MCF 10A (cell line): ENCODE results near the gene PTGR3. TPM values are rescaled to one million over a fixed set of nuclear protein-coding genes. Genes with fewer than 3 reads are reported as not detected.

ENCODE experiments used
- BruUV-seq: library from RNA; stranded (reverse); fragments of 400-500 nt; replicated peaks from 2 replicates; lab custom pipeline; 2021; lab: Mats Ljungman, UMichigan
- CTCF ChIA-PET: fragments of 300-600 bp; sonication (Branson Sonifier 250); formaldehyde crosslinking; extraction: SDS; loops from one replicate; lab custom pipeline; 2021; ENCODE audit warnings: antibody characterized with exemption, inconsistent platforms; lab: Yijun Ruan, JAX
- POLR2A ChIA-PET: fragments of 300-600, 350-650 bp; sonication (Branson Sonifier 250); formaldehyde crosslinking; extraction: SDS; loops from one replicate; lab custom pipeline; 2020; ENCODE audit warnings: antibody characterized with exemption, inconsistent platforms; lab: Yijun Ruan, JAX
- DNase-seq: peaks from one replicate; pipeline ENCODE4 v3.0.0-alpha.2; 2018; ENCODE audit not compliant: unreplicated experiment
- H3K27ac Mint-ChIP-seq: one replicate; pipeline ENCODE4 v1.8.0; 2022; ENCODE audit warnings: mild to moderate bottlenecking, low read depth, mixed read lengths; ENCODE audit not compliant: unreplicated experiment
- H3K27me3 Mint-ChIP-seq: one replicate; pipeline ENCODE4 v1.8.0; 2022; ENCODE audit warnings: mixed read lengths; ENCODE audit not compliant: insufficient read depth, unreplicated experiment
- H3K36me3 Mint-ChIP-seq: one replicate; pipeline ENCODE4 v1.8.0; 2022; ENCODE audit warnings: mild to moderate bottlenecking, moderate library complexity, mixed read lengths; ENCODE audit not compliant: insufficient read depth, unreplicated experiment
- H3K4me1 Mint-ChIP-seq: one replicate; pipeline ENCODE4 v1.8.0; 2022; ENCODE audit warnings: mixed read lengths; ENCODE audit not compliant: insufficient read depth, unreplicated experiment
- H3K4me3 Mint-ChIP-seq: one replicate; pipeline ENCODE4 v1.8.0; 2022; ENCODE audit warnings: mild to moderate bottlenecking, moderate library complexity, mixed read lengths; ENCODE audit not compliant: unreplicated experiment
- H3K9me3 Mint-ChIP-seq: one replicate; pipeline ENCODE4 v1.8.0; 2022; ENCODE audit warnings: mixed read lengths; ENCODE audit not compliant: unreplicated experiment
- intact Hi-C: fragments of 100-400 bp; cut with micrococcal nuclease; formaldehyde crosslinking; loops from 2 replicates; pipeline ENCODE4 v1.14.1; 2022
- total RNA-seq: library from RNA; stranded (reverse); gene quantifications from 2 replicates; pipeline ENCODE4 v1.2.3, GENCODE V29; 2022
- TF ChIP-seq, protein P1 (sequence below): fragments of 200-600 bp; IDR thresholded peaks from one replicate; pipeline ENCODE4 v1.8.0; 2022; ENCODE audit warnings: antibody characterized with exemption, mild to moderate bottlenecking; ENCODE audit not compliant: unreplicated experiment

PTGR3 gene
- total RNA-seq, 1 experiment from 2014 or later: 20.6 TPM

DNA sequence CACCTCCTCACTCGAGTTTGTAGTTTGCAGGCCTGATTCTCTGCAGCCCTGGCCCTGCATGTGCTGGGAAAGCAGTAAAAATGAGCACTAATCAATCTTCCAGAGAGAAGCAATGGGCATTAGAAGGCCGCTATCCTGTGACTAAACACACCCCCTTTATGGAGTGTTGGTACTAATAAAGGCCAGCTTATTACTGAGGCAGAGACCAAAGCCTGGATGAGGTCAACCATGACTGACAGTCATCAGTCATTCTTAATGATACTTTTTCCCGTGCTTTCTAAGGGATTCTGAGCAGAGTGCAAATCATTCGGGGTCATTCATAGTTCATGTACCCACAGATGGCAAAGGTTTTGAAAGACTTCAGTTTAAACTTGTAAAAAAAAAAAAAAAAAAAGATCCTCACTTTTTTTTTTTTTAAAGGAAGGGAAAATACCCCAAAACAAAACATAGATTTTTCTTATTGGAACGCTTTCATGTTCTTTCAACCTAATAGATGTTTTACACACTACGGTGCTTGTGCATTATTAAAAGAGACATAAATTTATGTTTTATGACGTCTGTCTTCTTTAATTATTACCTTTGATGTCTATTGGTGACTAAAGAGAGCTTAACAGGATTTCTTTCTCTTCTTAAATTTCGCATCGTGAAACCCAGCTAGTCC, 14.9 kb upstream of the PTGR3 start:
- TF ChIP-seq, protein P1, sequence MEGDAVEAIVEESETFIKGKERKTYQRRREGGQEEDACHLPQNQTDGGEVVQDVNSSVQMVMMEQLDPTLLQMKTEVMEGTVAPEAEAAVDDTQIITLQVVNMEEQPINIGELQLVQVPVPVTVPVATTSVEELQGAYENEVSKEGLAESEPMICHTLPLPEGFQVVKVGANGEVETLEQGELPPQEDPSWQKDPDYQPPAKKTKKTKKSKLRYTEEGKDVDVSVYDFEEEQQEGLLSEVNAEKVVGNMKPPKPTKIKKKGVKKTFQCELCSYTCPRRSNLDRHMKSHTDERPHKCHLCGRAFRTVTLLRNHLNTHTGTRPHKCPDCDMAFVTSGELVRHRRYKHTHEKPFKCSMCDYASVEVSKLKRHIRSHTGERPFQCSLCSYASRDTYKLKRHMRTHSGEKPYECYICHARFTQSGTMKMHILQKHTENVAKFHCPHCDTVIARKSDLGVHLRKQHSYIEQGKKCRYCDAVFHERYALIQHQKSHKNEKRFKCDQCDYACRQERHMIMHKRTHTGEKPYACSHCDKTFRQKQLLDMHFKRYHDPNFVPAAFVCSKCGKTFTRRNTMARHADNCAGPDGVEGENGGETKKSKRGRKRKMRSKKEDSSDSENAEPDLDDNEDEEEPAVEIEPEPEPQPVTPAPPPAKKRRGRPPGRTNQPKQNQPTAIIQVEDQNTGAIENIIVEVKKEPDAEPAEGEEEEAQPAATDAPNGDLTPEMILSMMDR: no peak
- no peak for DNase-seq
- Mint-ChIP-seq H3K27ac (no peak overlapping the region), H3K9me3 (no peaks in the 10 kb centered on the region), H3K36me3 (peaks cover 4% of the 10 kb centered on the region), H3K27me3 (no peaks in the 10 kb centered on the region), H3K4me1 (peaks cover 5% of the 10 kb centered on the region), H3K4me3 (no peak overlapping the region)
- intact Hi-C loops: no loop called here
- no TSS peak for BruUV-seq
- ChIA-PET CTCF (interaction anchor here (0.6 kb wide), 1 partner anchor 184 kb away, joined by 3 read pairs; no protein-coding TSS in a partner anchor), POLR2A (interaction anchor here (0.7 kb wide), 1 partner anchor 767 kb away, joined by 4 read pairs; no protein-coding TSS in a partner anchor)

DNA sequence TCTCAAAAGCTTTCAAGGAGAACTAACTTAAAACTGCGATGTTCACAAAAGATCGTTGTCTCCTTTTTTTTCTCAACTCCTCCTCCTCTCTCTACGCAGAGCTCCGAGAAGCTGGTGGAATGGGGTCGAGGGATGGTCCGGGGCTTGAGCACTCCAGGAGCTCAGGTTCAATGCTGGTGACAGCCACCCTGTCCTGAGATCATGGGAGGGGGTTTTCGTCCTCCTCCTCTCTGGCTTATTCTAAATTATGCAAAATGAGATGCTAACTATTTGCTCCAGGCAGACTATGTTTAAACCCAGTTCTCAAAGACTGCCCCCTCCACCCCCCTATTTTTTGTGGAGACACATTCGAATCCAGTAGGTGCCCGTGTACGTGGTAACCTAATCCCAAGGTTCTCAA, 13.5 kb upstream of the PTGR3 start:
- Mint-ChIP-seq H3K9me3 (no peaks in the 10 kb centered on the region), H3K36me3 (no peaks in the 10 kb centered on the region), H3K4me3 (no peak overlapping the region), H3K27ac (no peak overlapping the region), H3K27me3 (no peaks in the 10 kb centered on the region), H3K4me1 (peaks cover 5% of the 10 kb centered on the region)
- CTCF ChIA-PET: interaction anchor here (0.6 kb wide), 1 partner anchor 9 kb away, joined by 3 read pairs; no protein-coding TSS in a partner anchor
- no TSS peak for BruUV-seq
- POLR2A ChIA-PET: no interaction called here
- DNase-seq: no peak
- intact Hi-C loops: no loop called here
- TF ChIP-seq, protein P1: no peak

- TF ChIP-seq, protein P1: no peak
- ChIA-PET POLR2A (interaction anchor here (1.1 kb wide), 1 partner anchor 12 kb away, joined by 5 read pairs; the partner anchor contains the start of gene TSHZ1), CTCF (interaction anchor here (0.6 to 0.9 kb wide), 2 partner anchors 9 to 15 kb away, joined by 3 read pairs; no protein-coding TSS in a partner anchor)
- peaks cover 5% of the 10 kb centered on the region for H3K4me1 Mint-ChIP-seq
- H3K36me3 Mint-ChIP-seq: no peaks in the 10 kb centered on the region
- DNase-seq: no peak
- H3K4me3 Mint-ChIP-seq: no peak overlapping the region
- BruUV-seq: no TSS peak
- no peaks in the 10 kb centered on the region for H3K9me3 Mint-ChIP-seq
- intact Hi-C loops: no loop called here
- H3K27ac Mint-ChIP-seq: no peak overlapping the region
- H3K27me3 Mint-ChIP-seq: no peaks in the 10 kb centered on the region
Measured at GRCh38 chr18:75221897-75222296, 13.0 kb upstream of the PTGR3 start.

DNA sequence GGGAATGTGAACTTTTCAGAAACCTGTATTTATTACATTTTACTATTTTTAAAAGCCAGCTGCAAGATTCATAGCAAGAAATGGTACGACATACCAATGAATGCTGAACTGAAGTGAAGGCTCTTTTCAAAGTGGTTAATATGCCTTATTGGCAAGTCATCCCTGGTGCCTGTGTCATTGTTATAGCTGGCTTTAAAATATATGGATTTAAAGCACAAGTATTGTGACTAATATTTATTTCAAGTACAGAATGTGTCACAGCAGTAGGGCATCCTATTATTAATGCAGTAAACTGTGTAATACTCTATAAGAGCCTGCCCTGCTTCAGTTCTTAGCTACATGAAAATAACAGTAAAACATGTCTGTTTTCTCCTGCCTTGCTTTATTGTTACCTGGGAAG, 12.5 kb upstream of the PTGR3 start:
- DNase-seq: no peak
- ChIA-PET POLR2A (interaction anchor here (0.6 to 1.1 kb wide), 2 partner anchors 11 to 503 kb away, joined by 3 to 5 read pairs; partner anchors contain the start of gene TSHZ1), CTCF (interaction anchor here (0.9 kb wide), 1 partner anchor 15 kb away, joined by 3 read pairs; no protein-coding TSS in a partner anchor)
- intact Hi-C loops: no loop called here
- no peaks in the 10 kb centered on the region for H3K27me3 Mint-ChIP-seq
- TF ChIP-seq, protein P1: no peak
- no peak overlapping the region for H3K27ac Mint-ChIP-seq
- no TSS peak for BruUV-seq
- H3K36me3 Mint-ChIP-seq: no peaks in the 10 kb centered on the region
- H3K4me3 Mint-ChIP-seq: no peak overlapping the region
- H3K9me3 Mint-ChIP-seq: no peaks in the 10 kb centered on the region
- peaks cover 5% of the 10 kb centered on the region for H3K4me1 Mint-ChIP-seq
